HL-60 (cell line): ENCODE data around the gene BLTP2.

Experiments
- DNase-seq, 2 experiments: peaks; one replicate each; pipeline ENCODE4 v3.0.0-alpha.2; 2010 to 2020; ENCODE audit warnings: low read depth in 1 of 2, low spot score in 1 of 2
- H3K27ac ChIP-seq: fragments of 250-450 bp; sonication (Bioruptor Pico); replicated peaks from 2 replicates; pipeline ENCODE4 v1.5.1; 2020; ENCODE audit warnings: mild to moderate bottlenecking, moderate library complexity
- H3K27me3 ChIP-seq: fragments of 250-450 bp; sonication (Bioruptor Pico); 2 replicates; pipeline ENCODE4 v1.5.1; 2021; ENCODE audit warnings: mild to moderate bottlenecking, moderate library complexity; ENCODE audit not compliant: insufficient read depth, poor library complexity, severe bottlenecking
- H3K4me3 ChIP-seq: replicated peaks from 2 replicates; pipeline ENCODE4 v1.5.1; 2011; ENCODE audit warnings: mild to moderate bottlenecking, control low read depth, low read length; ENCODE audit not compliant: insufficient read depth
- CTCF ChIP-seq: IDR thresholded peaks from one replicate; pipeline ENCODE4 v1.5.1; 2011; ENCODE audit warnings: low read length, control low read depth, inconsistent platforms; ENCODE audit not compliant: insufficient read depth
- GABPA ChIP-seq: IDR thresholded peaks from 2 replicates; pipeline ENCODE4 v1.6.1; 2012; ENCODE audit warnings: low read depth
- POLR2AphosphoS5 ChIP-seq: IDR thresholded peaks from 2 replicates; pipeline ENCODE4 v1.6.1; 2012; ENCODE audit warnings: low read depth
- REST ChIP-seq: IDR thresholded peaks from 2 replicates; pipeline ENCODE4 v1.6.1; 2012; ENCODE audit warnings: low read depth; ENCODE audit not compliant: insufficient replicate concordance
- SPI1 ChIP-seq: IDR thresholded peaks from 2 replicates; pipeline ENCODE4 v1.6.1; 2012; ENCODE audit warnings: low read depth, mild to moderate bottlenecking, borderline replicate concordance

BLTP2 gene

DNA sequence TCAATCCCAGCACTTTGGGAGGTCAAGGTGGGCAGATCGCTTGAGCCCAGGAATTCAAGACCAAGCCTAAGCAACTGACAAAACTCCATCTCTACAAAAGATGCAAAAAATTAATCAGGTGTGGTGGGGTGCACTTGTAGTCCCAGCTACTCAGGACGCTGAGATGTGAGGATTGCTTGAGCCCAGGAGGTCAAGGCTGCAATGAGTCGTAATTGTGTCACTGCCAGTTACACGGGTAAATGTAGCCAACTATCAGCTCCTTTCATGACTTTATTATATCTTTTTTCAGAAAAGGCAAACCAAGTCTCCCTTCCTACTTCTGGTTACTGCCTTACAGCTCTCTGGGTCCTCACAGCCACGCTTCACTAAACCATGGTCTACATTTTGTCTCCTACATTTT is 12.8 kb upstream of the BLTP2 start:
- no peaks in the 10 kb centered on the region for H3K27me3 ChIP-seq
- H3K4me3 ChIP-seq = no peak overlapping the region
- H3K27ac ChIP-seq = no peak overlapping the region
- no peak for DNase-seq
- no peak for TF ChIP-seq POLR2AphosphoS5
- TF ChIP-seq SPI1 = no peak
- no peak for TF ChIP-seq CTCF
- TF ChIP-seq REST = no peak
- TF ChIP-seq GABPA = no peak

DNA sequence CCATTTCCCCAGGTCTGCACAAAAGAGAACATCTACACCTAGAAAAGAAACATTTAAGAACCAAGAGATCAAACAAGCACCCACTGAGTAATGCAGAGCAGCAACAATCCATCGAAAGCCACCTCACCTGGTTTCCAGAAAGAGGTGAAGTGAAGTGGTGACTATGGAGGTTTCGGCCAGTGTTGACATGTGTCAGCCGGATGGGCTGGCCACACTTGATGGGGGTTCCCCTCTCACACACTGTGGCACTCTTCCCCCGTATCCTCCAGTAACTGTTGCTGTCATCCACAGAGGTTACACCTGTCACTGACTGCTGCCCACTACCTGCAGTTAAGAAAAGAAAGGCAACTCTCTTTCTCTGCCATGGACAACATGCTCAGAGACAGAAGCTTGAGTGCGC is 10.2 kb upstream of the BLTP2 start:
- Histone ChIP-seq H3K27ac (no peak overlapping the region), H3K4me3 (no peak overlapping the region)
- TF ChIP-seq REST (no peak), SPI1 (no peak), CTCF (no peak), POLR2AphosphoS5 (no peak), GABPA (no peak)

GRCh38 chr17:28648698-28649097 is 3.7 kb upstream of the BLTP2 start:
- no peak overlapping the region for H3K27ac ChIP-seq
- no peaks in the 10 kb centered on the region for H3K27me3 ChIP-seq
- TF ChIP-seq POLR2AphosphoS5 = no peak
- TF ChIP-seq CTCF = no peak
- TF ChIP-seq GABPA = no peak
- no peak for TF ChIP-seq REST
- no peak for TF ChIP-seq SPI1
- H3K4me3 ChIP-seq = no peak overlapping the region
- no peak for DNase-seq

More for the DNA sequence above, 10.2 kb upstream of the BLTP2 start:
- no peaks in the 10 kb centered on the region for H3K27me3 ChIP-seq
- no peak for DNase-seq
